GM18508 (cell line): ENCODE measurements around the gene LDLRAD4.

Experiments used
- ATAC-seq: cut with Tn5 transposase; IDR thresholded peaks from one replicate; pipeline ENCODE4 v1.9.1; 2021; ENCODE audit warnings: moderate number of reproducible peaks; ENCODE audit not compliant: insufficient read depth, unreplicated experiment

Gene LDLRAD4

GRCh38 chr18:13625843-13626543 lies 407.4 kb downstream of the LDLRAD4 start:
- no peak for ATAC-seq

- ATAC-seq: no peak
Measured at GRCh38 chr18:13626544-13626908, 408.0 kb downstream of the LDLRAD4 start.

GRCh38 chr18:13627639-13628038 lies 409.1 kb downstream of the LDLRAD4 start:
- ATAC-seq: no peak

- ATAC-seq: no peak
Measured at GRCh38 chr18:13628211-13628610, 409.7 kb downstream of the LDLRAD4 start.

GRCh38 chr18:13629841-13630715 lies 411.5 kb downstream of the LDLRAD4 start:
- no peak for ATAC-seq

- ATAC-seq: no peak
Measured at GRCh38 chr18:13630716-13631268, 412.2 kb downstream of the LDLRAD4 start.

GRCh38 chr18:13633700-13634099 lies 415.1 kb downstream of the LDLRAD4 start:
- no peak for ATAC-seq

GRCh38 chr18:13635046-13635445 lies 416.5 kb downstream of the LDLRAD4 start:
- no peak for ATAC-seq

GRCh38 chr18:13638719-13639595 lies 420.4 kb downstream of the LDLRAD4 start:
- ATAC-seq: no peak

GRCh38 chr18:13640266-13640860 lies 421.8 kb downstream of the LDLRAD4 start:
- no peak for ATAC-seq

GRCh38 chr18:13641551-13642439 lies 423.2 kb downstream of the LDLRAD4 start:
- no peak for ATAC-seq

- ATAC-seq: no peak
Measured at GRCh38 chr18:13642440-13642827, 423.9 kb downstream of the LDLRAD4 start.

- ATAC-seq: no peak
Measured at GRCh38 chr18:13643261-13643751, 424.7 kb downstream of the LDLRAD4 start.

GRCh38 chr18:13645093-13645492 lies 426.5 kb downstream of the LDLRAD4 start:
- no peak for ATAC-seq

GRCh38 chr18:13646633-13647032 lies 428.1 kb downstream of the LDLRAD4 start:
- ATAC-seq: no peak

- ATAC-seq: no peak
Measured at GRCh38 chr18:13647761-13648160, 429.2 kb downstream of the LDLRAD4 start.

GRCh38 chr18:13649397-13650390 lies 431.1 kb downstream of the LDLRAD4 start:
- no peak for ATAC-seq
